Kidney (tissue), 22 donors: ENCODE results near the gene ASB8. TPM values are rescaled to one million over a fixed set of nuclear protein-coding genes. Genes with fewer than 3 reads are reported as not detected.
A peak's percentile ranks its signal among the peaks of the same experiment; 100 is the strongest.

Experiments
- DNase-seq, 5 donors: peaks; one replicate each; pipeline ENCODE4 v3.0.0-alpha.2; 2013 to 2020
- FAIRE-seq: peaks from 2 replicates; lab custom pipeline; 2012; peaks lifted over from hg19 to GRCh38; lab: Jason Lieb, UNC
- H3K27ac ChIP-seq, 2 donors: one replicate each; pipeline ENCODE4 v1.7.0; 2013; ENCODE audit warnings: low read depth in 2 of 2, low read length in 2 of 2, inconsistent platforms in 1 of 2
- H3K27me3 ChIP-seq: one replicate; pipeline ENCODE4 v1.7.1; 2013; ENCODE audit warnings: low read length, inconsistent platforms; ENCODE audit not compliant: control insufficient read depth, insufficient read depth
- H3K36me3 ChIP-seq, 3 donors: one replicate each; pipeline versions ENCODE4 v1.7.0 to v1.7.1; 2013; ENCODE audit warnings: low read length in 3 of 3, control low read depth in 1 of 3, inconsistent platforms in 1 of 3; ENCODE audit not compliant: insufficient read depth in 3 of 3, control insufficient read depth in 2 of 3
- H3K4me1 ChIP-seq, 3 donors: one replicate each; pipeline versions ENCODE4 v1.7.0 to v1.7.1; 2013; ENCODE audit warnings: low read length in 3 of 3, inconsistent platforms in 1 of 3, low read depth in 1 of 3; ENCODE audit not compliant: control insufficient read depth in 2 of 3, insufficient read depth in 2 of 3
- H3K4me3 ChIP-seq, 3 donors: one replicate each; pipeline versions ENCODE4 v1.7.0 to v1.8.1; 2013; ENCODE audit warnings: low read length in 3 of 3, control low read depth in 1 of 3, inconsistent platforms in 1 of 3
- H3K9ac ChIP-seq, 3 donors: one replicate each; pipeline versions ENCODE4 v1.7.0 to v1.7.1; 2013; ENCODE audit warnings: low read length in 3 of 3, control low read depth in 1 of 3, inconsistent platforms in 1 of 3
- H3K9me3 ChIP-seq, 3 donors: one replicate each; pipeline versions ENCODE4 v1.7.0 to v1.7.1; 2013; ENCODE audit warnings: low read length in 3 of 3, control low read depth in 1 of 3, inconsistent platforms in 1 of 3; ENCODE audit not compliant: control insufficient read depth in 2 of 3, insufficient read depth in 1 of 3
- CTCF ChIP-seq: IDR thresholded peaks from 3 replicates; pipeline ENCODE4 v1.5.1; 2012; ENCODE audit warnings: mild to moderate bottlenecking, moderate library complexity, borderline replicate concordance; ENCODE audit not compliant: insufficient read depth; ENCODE audit errors: extremely low read depth
- intact Hi-C: fragments of 100-400 bp; cut with DNase I; formaldehyde crosslinking; loops from one replicate; pipeline ENCODE4 v1.11.1; 2022
- long read RNA-seq, 10 donors: library from polyadenylated mRNA in 1 of 10; unstranded in 1 of 10; transcript quantifications; one replicate each; pipeline ENCODE4 v2.0.0 and lab custom pipeline, GENCODE V29; 2021 to 2026
- polyA plus RNA-seq: library from polyadenylated mRNA; stranded (reverse); fragments of 350-450 nt; fragmentation: Illumina TruSeq; extraction: RNeasy Lipid Tissue Mini Kit (QIAGEN cat#74804); gene quantifications from one replicate; pipeline ENCODE4 v1.2.3, GENCODE V29; 2014; ENCODE audit warnings: low read depth, low replicate concordance; ENCODE audit not compliant: insufficient read depth
- total RNA-seq: library from RNA; stranded (reverse); fragmentation: NEBNext Ultra II Directional; extraction: Animal tissue kit (Norgen Biotek cat#: 25700); gene quantifications from one replicate; pipeline ENCODE4 v1.2.1, GENCODE V29; 2021
- donor health status: control.
- donor health status: control.
- donor health status: control.
- donor health status: control.
- donor health status: control.
- donor health status: DM: yes; HTN: yes; CAD: no.
- donor health status: Normal renal cell carcinoma (clear cell type).

Gene ASB8
- total RNA-seq (40.5 TPM), polyA plus RNA-seq (27.3 TPM)
- long read RNA-seq, donor 1, partial matches to known transcripts = 0 of 6 reads
- long read RNA-seq, donor 1, other reads (novel, unspliced or antisense) = 0 of 6 reads
- long read RNA-seq, donor 2, transcript ASB8-201 (4 exons, 2,615 nt) = major isoform, 10 of 12 reads
- long read RNA-seq, donor 2, partial matches to known transcripts = 0 of 12 reads
- long read RNA-seq, donor 2, other reads (novel, unspliced or antisense) = 0 of 12 reads
- long read RNA-seq, donor 3, transcript ASB8-201 (4 exons, 2,615 nt) = major isoform, 10 of 16 reads
- long read RNA-seq, donor 3, partial matches to known transcripts = 0 of 16 reads
- long read RNA-seq, donor 3, other reads (novel, unspliced or antisense) = 0 of 16 reads
- long read RNA-seq, donor 4, partial matches to known transcripts = 0 of 1 reads
- long read RNA-seq, donor 4, other reads (novel, unspliced or antisense) = 0 of 1 reads
- long read RNA-seq, donor 5 = 0 reads
- long read RNA-seq, donor 6, transcript ASB8-201 (4 exons, 2,615 nt) = major isoform, 5 of 6 reads
- long read RNA-seq, donor 6, partial matches to known transcripts = 0 of 6 reads
- long read RNA-seq, donor 6, other reads (novel, unspliced or antisense) = 0 of 6 reads
- long read RNA-seq, donor 7, transcript ASB8-201 (4 exons, 2,615 nt) = major isoform, 14 of 21 reads
- long read RNA-seq, donor 7, partial matches to known transcripts = 1 of 21 reads
- long read RNA-seq, donor 7, other reads (novel, unspliced or antisense) = 4 of 21 reads
- long read RNA-seq, donor 8, transcript ASB8-201 (4 exons, 2,615 nt) = major isoform, 6 of 7 reads
- long read RNA-seq, donor 8, partial matches to known transcripts = 0 of 7 reads
- long read RNA-seq, donor 8, other reads (novel, unspliced or antisense) = 0 of 7 reads
- long read RNA-seq, donor 9, partial matches to known transcripts = 5 of 10 reads
- long read RNA-seq, donor 9, other reads (novel, unspliced or antisense) = 0 of 10 reads
- long read RNA-seq, donor 10, partial matches to known transcripts = 0 of 6 reads
- long read RNA-seq, donor 10, other reads (novel, unspliced or antisense) = 0 of 6 reads

- no peak for TF ChIP-seq CTCF
- peak within 1 kb of the TSS; percentile 45 to 99 (median 93) for H3K9ac ChIP-seq
- peak within 1 kb of the TSS; percentile 87 to 88 for H3K27ac ChIP-seq
- peak within 1 kb of the TSS; percentile 98 to 100 (median 98) for H3K4me3 ChIP-seq
- peaks cover 0 to 11% (median 5%) of the 10 kb centered on the region in 3 donors for H3K36me3 ChIP-seq
- H3K27me3 ChIP-seq = no peaks in the 10 kb centered on the region
- peaks cover 0 to 2% (median 0%) of the 10 kb centered on the region in 3 donors for H3K4me1 ChIP-seq
- intact Hi-C loops = no loop called here
- FAIRE-seq (no peak), DNase-seq (peak; percentile 99 to 100 (median 99))
- no peaks in the 10 kb centered on the region for H3K9me3 ChIP-seq
Measured at GRCh38 chr12:48157018-48157888, at the start of gene ASB8. Gene ASB8, minus strand, starts transcription at chr12:48157515. Its CDS starts 4,019 bp downstream, at chr12:48153496.

- Histone ChIP-seq H3K27me3 (no peaks in the 10 kb centered on the region), H3K9me3 (peaks cover 0 to 48% (median 0%) of the 10 kb centered on the region in 3 donors), H3K27ac (no peak within 1 kb of the TSS), H3K4me3 (no peak within 1 kb of the TSS), H3K4me1 (peaks cover 0 to 3% (median 0%) of the 10 kb centered on the region in 3 donors), H3K36me3 (no peaks in the 10 kb centered on the region), H3K9ac (no peak within 1 kb of the TSS)
- intact Hi-C loops = no loop called here
- DNase-seq = no peak
- no peak for FAIRE-seq
- no peak for TF ChIP-seq CTCF
Measured at GRCh38 chr12:48203192-48203591, 45.9 kb upstream of the ASB8 start, which contains the start of gene OR10AD1. Gene OR10AD1, minus strand, starts transcription at chr12:48203292. Its CDS starts 0 bp downstream, at chr12:48203292.

GRCh38 chr12:48202766-48203165, 45.5 kb upstream of the ASB8 start:
- no peak for TF ChIP-seq CTCF
- no peak overlapping the region for H3K4me3 ChIP-seq
- DNase-seq (no peak), FAIRE-seq (no peak)
- H3K9me3 ChIP-seq = peaks cover 0 to 44% (median 0%) of the 10 kb centered on the region in 3 donors
- no peaks in the 10 kb centered on the region for H3K27me3 ChIP-seq
- peaks cover 0 to 3% (median under 1%) of the 10 kb centered on the region in 3 donors for H3K4me1 ChIP-seq
- no peaks in the 10 kb centered on the region for H3K36me3 ChIP-seq
- H3K9ac ChIP-seq = no peak overlapping the region
- intact Hi-C loops = no loop called here
- no peak overlapping the region for H3K27ac ChIP-seq
